ENCODE results near the gene KRTAP5-5.
"Not testable (repeated sequence)": the region's sequence is repeated elsewhere in the genome, so short reads cannot be mapped to it uniquely, and the experiment has no call there.

KRTAP5-5 gene

DNA sequence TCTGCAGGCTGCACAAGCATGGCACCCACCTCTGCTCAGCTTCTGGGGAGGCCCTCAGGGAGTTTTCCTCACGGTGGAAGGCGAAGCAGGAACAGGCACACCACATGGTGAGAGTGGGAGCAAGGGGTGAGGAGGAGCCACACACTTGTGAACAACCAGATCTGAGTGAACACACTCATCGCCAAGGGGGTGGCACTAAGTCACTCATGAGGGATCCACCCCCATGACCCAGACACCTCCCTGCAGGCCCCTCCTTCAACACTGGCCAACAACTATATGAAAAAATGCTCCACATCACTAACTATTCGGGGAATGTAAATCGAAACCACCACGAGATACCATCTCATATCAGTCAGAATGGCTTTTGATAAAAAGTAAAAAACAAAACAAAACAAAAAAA, 30.8 kb upstream of the KRTAP5-5 start:
- FAIRE-seq (no peak), DNase-seq (ENCODE audit: insufficient read length, low spot score) (no peak)
- no peak for TF ChIP-seq POLR2A (IDR thresholded peaks at IDR 0.05; ENCODE audit: low read depth, low read length)

DNA sequence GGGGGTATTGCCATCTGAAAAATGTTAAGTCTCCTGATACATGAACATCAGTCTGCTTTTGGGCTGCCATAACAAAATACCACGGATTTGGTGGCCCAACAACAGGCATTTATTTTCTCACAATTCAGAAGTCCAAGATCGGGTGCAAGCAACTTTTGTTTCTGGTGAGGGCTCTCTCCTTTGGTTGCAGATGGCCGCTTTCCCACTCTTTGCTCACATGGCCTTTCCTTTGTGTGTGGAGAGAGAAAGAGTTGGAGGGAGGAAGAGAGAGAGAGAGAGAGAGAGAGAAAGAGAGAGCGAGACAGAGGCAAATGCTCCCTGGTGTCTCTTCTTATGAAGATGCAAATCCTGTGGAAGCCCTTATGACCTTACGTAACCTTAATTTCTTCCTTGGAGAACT, 28.9 kb upstream of the KRTAP5-5 start:
- FAIRE-seq (no peak), DNase-seq (ENCODE audit: insufficient read length, low spot score) (no peak)
- no peak for TF ChIP-seq POLR2A (IDR thresholded peaks at IDR 0.05; ENCODE audit: low read depth, low read length)

DNA sequence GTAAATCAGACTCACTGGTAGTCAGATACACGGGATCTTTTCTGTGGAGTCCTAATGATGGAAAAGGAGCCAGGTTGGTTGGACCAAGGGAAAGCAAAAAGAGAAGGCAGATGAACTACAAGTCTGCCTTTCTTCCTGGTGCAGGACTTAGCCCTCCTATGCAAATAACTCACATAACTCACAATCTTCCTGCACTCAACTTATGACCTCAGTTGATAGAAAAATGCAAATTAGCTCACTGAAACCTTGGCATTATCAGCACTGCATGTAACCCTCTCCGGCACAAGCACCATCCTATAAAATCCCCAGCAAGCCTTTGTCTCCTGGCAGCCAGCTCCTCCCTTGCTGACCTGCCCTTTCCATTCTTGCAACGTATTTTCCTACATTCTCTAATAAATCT, 27.9 kb upstream of the KRTAP5-5 start:
- not testable (repeated sequence) for DNase-seq (ENCODE audit: insufficient read length, low spot score); FAIRE-seq

DNA sequence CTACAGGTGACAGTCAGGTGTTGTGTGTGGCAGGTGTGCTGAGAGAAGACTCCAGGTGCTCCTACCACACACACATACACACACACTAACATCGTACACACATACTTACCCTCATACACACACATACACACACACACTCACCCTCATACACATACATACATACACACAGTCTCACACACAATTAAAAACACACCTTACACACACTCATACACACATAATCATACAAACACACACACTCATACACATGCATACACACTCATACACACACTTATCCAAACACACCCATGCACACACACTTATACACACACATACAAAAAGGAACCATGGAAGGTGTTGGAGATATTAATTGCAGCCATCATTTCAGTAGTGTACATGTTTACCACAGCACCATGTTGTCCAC, 25.9 kb upstream of the KRTAP5-5 start:
- FAIRE-seq: no peak
- DNase-seq (ENCODE audit: insufficient read length, low spot score): no peak
- TF ChIP-seq POLR2A (IDR thresholded peaks at IDR 0.05; ENCODE audit: low read depth, low read length): no peak

DNA sequence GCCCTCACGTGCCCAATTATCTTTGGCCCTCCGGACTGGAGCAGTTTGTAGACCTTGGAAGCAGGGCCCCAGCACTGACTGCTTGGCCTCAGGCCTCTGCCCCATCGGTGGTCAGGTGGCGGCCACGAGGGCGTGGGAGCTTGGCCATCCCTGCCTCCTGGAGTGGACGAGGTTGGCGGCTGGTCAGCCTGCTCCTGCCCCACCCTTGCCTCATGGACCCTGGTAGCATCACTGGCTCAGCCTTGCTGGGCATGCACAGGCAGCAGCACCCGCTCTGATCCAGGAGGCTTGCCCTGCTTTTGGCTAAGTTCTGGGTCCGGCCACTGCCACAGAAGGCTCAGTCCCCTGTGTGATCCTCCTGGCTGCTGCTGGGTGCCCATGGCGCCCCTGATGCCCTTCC, 25.4 kb upstream of the KRTAP5-5 start:
- DNase-seq (ENCODE audit: insufficient read length, low spot score): no peak
- no peak for TF ChIP-seq POLR2A (IDR thresholded peaks at IDR 0.05; ENCODE audit: low read depth, low read length)
- no peak for FAIRE-seq

DNA sequence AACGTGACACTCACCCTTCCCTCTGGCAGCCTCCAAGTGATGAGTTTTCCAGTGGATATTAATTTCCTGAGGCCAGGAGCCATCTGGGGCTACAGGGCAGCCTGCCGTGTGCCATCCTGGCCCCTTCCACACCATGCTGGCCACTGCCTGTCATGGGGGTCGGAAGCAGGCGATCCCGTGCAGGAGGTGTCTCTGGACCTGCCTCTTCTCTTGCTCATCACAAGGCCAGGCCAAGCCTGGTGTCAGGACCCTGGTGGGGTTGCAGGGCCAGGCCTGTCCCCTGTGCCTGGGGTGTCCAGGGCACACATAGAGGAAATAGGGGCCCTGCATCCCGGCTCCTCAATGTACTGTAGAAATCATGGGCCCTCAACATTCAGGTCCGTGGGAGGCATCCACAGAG, 24.9 kb upstream of the KRTAP5-5 start:
- DNase-seq (ENCODE audit: insufficient read length, low spot score) (no peak), FAIRE-seq (no peak)
- no peak for TF ChIP-seq POLR2A (IDR thresholded peaks at IDR 0.05; ENCODE audit: low read depth, low read length)

DNA sequence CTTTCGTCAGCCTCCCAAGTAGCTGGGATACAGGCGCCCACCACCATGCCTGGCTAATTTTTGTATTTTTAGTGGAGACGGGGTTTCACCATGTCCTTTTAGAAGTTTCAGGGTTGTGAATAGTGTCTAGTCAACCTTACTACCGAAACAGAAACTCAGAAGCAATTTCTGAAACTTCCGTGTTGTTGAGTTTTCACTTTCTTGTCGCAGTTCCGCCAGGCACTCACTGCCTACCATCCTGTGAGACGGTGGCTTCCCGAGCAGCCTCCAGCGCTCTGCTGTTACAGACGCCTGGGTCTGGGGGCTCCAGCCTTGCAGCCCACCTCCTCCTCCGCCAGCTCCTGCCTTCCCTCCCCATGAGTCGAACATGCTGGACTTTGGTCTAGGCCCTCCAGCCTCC, 23.7 kb upstream of the KRTAP5-5 start:
- DNase-seq (ENCODE audit: insufficient read length, low spot score); FAIRE-seq: not testable (repeated sequence)

DNA sequence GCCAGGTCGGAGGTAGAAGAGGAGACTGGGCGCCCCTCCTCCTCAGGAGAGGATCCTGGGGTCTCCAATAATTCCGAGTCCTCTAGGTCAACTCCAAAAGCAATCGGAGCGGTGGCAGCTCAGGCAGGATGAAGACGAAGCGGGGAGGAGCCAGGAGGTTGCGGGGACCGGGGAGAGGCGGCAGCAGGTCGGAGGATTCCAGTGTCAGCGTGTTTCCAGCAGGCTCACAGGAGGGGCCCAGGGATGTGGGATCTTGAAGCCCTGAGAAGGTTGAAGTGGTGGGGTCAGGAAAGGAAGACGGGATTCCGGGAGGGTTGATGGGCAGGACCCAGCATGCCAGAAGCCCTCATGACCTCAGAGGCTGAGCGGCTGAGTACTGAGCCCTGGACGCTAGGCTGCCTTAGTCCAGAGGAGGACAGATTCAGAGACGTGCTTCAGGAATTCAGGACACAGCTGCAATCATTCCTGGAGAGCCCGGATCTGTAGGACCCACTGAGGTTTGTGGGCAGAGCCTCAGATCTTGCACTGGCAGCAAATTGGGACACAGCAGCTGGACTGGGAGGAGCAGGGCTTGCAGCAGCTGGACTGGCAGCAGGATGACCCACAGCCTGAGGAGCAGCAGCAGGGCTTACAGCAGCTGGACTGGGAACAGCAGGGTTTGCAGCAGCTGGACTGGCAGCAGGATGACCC, 22.3 kb upstream of the KRTAP5-5 start:
- not testable (repeated sequence) for FAIRE-seq; DNase-seq (ENCODE audit: insufficient read length, low spot score)

DNA sequence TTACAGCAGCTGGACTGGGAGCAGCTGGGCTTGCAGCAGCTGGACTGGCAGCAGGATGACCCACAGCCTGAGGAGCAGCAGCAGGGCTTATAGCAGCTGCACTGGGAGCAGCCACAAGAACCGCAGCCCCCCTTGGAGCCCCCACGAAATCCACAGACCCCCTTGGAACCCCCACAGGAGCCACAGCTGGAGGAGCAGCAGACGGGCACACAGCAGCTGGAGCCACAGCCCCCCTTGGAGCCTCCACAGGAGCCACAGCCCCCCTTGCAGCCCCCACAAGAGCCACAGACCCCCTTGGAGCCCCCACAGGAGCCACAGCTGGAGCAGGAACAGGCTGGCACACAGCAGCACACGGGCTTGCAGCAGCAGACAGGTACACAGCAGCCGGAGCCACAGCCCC, 21.7 kb upstream of the KRTAP5-5 start:
- not testable (repeated sequence) for DNase-seq (ENCODE audit: insufficient read length, low spot score); FAIRE-seq

DNA sequence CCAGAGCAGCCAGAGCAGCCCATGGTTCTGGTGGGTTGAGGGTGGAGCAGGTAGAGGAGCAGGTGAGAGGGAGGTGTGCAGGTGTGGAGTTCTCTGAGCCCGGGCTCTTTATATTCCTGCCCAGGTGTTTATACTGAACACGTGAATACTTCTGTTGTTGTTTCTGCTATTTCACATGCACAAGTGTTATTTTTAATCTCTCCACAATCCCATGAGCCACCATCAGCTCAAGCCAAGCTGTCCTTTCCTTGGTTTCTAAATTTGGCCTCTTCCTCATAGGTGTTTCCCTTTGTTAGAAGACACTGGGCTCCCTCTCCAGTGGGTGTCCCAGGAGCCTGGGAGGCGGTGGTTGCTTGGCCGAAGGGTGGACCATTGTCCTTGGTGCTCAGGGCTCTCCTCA, 21.2 kb upstream of the KRTAP5-5 start, which contains the start of gene KRTAP5-3:
Gene KRTAP5-3 (minus strand): TSS at position 101 of the 400 bp plus-strand sequence. CDS start 78 bp downstream, at position 23.
- no peak for TF ChIP-seq POLR2A (IDR thresholded peaks at IDR 0.05; ENCODE audit: low read depth, low read length)
- no peak for DNase-seq (ENCODE audit: insufficient read length, low spot score)
- no peak for FAIRE-seq

DNA sequence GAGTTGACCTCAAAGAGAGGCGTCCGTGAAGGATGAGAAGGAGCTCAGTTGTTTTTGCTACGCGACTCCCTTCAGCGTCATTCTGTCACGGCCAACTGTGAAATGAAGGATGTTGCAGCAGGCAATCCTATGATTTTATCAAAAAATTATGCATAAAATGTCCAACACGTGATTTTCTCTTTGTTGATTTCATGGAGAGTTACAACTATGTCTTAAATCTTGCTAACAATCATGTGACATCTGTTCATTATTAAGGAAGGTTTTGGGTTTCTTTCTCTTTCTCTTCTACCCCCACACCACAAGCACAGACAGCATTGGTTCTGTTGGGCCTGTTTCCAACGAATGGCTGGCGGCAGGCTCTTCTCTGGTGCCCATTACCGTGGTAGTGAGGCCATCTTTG, 11.3 kb upstream of the KRTAP5-5 start:
- TF ChIP-seq POLR2A (IDR thresholded peaks at IDR 0.05; ENCODE audit: low read depth, low read length): no peak
- FAIRE-seq (no peak), DNase-seq (ENCODE audit: insufficient read length, low spot score) (no peak)

DNA sequence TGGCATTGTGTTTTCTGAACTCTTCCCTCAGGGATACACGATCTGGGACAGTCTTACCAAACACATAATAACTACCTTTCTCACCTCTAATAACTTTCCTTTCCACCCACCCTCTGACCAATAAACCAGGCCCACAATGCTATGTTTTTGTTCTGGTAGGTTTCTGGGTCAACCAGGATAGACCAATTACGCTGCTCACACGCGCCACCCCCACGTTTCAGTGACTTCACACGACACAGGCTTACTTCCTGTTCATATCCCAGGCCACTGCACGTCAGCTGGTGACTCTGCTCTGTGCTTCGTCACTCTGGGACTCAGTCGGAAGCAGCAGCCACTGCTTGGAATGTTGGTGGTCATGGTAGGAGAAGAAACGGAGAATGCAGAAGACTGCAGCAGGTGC, 10.1 kb upstream of the KRTAP5-5 start:
- FAIRE-seq (no peak), DNase-seq (ENCODE audit: insufficient read length, low spot score) (no peak)
- no peak for TF ChIP-seq POLR2A (IDR thresholded peaks at IDR 0.05; ENCODE audit: low read depth, low read length)

DNA sequence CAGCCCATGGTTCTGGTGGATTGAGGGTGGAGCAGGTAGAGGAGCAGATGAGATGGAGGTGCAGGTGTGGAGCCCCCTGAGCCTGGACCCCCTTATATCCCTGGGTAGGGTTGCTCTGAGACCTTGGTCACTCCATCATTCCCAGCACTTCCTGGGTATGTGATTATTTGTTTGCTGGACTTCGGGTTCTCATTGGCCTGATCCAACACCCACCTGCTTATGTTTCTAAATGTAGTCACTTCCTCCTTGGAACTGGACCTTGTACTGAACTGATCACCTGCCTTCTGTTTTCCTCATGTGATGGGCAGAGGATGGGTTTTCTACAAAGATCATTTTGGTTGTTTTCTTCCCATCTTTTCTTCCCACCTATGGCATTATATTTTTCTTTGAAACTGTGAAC, 7.5 kb upstream of the KRTAP5-5 start, which contains the start of gene KRTAP5-4:
Gene KRTAP5-4 (minus strand): TSS at position 53 of the 400 bp plus-strand sequence. CDS start 45 bp downstream, at position 8.
- TF ChIP-seq POLR2A (IDR thresholded peaks at IDR 0.05; ENCODE audit: low read depth, low read length): no peak
- DNase-seq (ENCODE audit: insufficient read length, low spot score) (no peak), FAIRE-seq (no peak)

DNA sequence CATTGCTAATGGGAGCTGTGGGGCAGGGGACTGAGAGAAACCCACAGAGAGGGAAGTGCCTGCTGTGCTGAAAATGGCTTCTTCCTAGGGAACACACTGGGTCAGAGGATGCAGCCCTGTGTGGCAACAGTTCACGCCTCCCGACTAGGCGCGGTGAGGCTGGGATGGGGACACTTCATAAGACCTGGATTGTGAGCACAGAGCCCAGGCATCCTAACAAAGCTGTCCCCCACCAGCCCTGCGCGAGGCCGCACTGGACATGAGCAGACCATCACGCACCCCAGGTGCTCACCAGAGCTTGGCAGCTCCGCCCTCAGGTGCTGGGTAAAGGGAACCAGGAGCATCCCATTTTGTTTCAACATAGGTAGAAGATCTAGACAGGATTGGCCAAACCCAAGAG, 5.9 kb upstream of the KRTAP5-5 start:
- FAIRE-seq (no peak), DNase-seq (ENCODE audit: insufficient read length, low spot score) (no peak)
- no peak for TF ChIP-seq POLR2A (IDR thresholded peaks at IDR 0.05; ENCODE audit: low read depth, low read length)

DNA sequence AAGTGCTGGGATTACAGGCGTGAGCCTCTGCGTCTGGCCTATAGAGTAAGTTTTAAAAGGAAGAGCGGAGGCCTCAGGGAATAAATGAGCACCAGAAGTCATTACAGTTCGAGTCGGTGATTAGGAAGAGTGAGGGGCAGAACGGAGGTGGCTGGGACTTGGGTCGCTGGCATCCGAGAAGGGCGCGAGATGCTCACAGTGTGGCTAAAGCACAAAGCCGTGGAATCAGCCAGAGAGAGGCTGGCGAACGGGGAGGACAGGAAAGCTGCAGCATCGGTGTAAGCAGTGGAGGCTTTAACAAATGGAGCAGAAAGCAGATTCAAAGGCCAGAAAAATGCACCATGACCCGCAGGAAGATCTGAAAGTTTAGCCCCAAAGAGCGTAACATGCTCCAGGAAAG, 5.0 kb upstream of the KRTAP5-5 start:
- DNase-seq (ENCODE audit: insufficient read length, low spot score) (no peak), FAIRE-seq (no peak)
- TF ChIP-seq POLR2A (IDR thresholded peaks at IDR 0.05; ENCODE audit: low read depth, low read length): no peak

DNA sequence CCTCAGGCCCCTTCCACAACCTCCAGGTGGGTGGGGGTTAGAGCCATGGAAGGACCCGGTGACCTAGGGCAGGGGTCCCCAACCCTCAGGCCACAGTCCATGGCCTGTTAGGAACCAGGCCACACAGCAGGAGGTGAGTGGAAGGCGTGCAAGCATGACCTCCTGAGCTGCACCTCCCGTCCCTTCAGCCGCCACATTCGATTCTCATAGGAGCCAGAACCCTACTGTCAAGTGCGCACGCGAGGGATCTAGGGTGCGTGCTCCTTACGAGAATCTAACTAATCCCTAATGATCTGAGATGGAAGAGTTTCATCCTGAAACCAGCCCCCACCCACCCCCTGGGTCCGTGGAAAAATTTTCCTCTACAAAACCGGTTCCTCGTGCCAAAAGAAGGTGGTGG, 4.0 kb upstream of the KRTAP5-5 start:
- FAIRE-seq: no peak
- no peak for TF ChIP-seq POLR2A (IDR thresholded peaks at IDR 0.05; ENCODE audit: low read depth, low read length)
- no peak for DNase-seq (ENCODE audit: insufficient read length, low spot score)

Data from H54 (cell line).